MM.1S (cell line): Measurements from ENCODE around the gene RAB34.

ENCODE experiments used
- DNase-seq: peaks from one replicate; pipeline ENCODE4 v3.0.0-alpha.2; 2015
- H2AFZ ChIP-seq: fragments of 300-600 bp; sonication (generic); 2 replicates; pipeline ENCODE4 v1.6.0; 2016; ENCODE audit warnings: antibody characterized with exemption, low read length
- H3F3A ChIP-seq: fragments of 300-600 bp; sonication (generic); 2 replicates; pipeline ENCODE4 v1.6.1; 2016; ENCODE audit warnings: mild to moderate bottlenecking, antibody characterized with exemption, low read length, moderate library complexity, mixed read lengths; ENCODE audit not compliant: insufficient read depth
- H3K27ac ChIP-seq: fragments of 300-600 bp; sonication (generic); 2 replicates; pipeline ENCODE4 v1.5.1; 2016; ENCODE audit warnings: mild to moderate bottlenecking, low read length
- H3K27me3 ChIP-seq: fragments of 300-600 bp; sonication (generic); replicated peaks from 2 replicates; pipeline ENCODE4 v1.6.0; 2016; ENCODE audit warnings: low read length; ENCODE audit not compliant: insufficient read depth
- H3K36me3 ChIP-seq: fragments of 300-600 bp; sonication (generic); replicated peaks from 2 replicates; pipeline ENCODE4 v1.6.1; 2016; ENCODE audit warnings: mild to moderate bottlenecking, low read length, mixed read lengths; ENCODE audit not compliant: insufficient read depth
- H3K4me1 ChIP-seq: fragments of 300-600 bp; sonication (generic); 2 replicates; pipeline ENCODE4 v1.6.1; 2016; ENCODE audit warnings: low read length, mixed read lengths
- H3K4me2 ChIP-seq: fragments of 300-600 bp; sonication (generic); 2 replicates; pipeline ENCODE4 v1.6.0; 2016; ENCODE audit warnings: low read depth, low read length
- H3K4me3 ChIP-seq: fragments of 300-600 bp; sonication (generic); 2 replicates; pipeline ENCODE4 v1.5.1; 2016; ENCODE audit warnings: low read length, mixed read lengths
- H3K79me2 ChIP-seq: fragments of 300-600 bp; sonication (generic); 2 replicates; pipeline ENCODE4 v1.6.1; 2016; ENCODE audit warnings: mixed run types, low read length, mixed read lengths
- H3K9ac ChIP-seq: fragments of 300-600 bp; sonication (generic); 2 replicates; pipeline ENCODE4 v1.6.1; 2016; ENCODE audit warnings: low read length, mixed read lengths
- H3K9me2 ChIP-seq: fragments of 300-600 bp; sonication (generic); replicated peaks from 2 replicates; pipeline ENCODE4 v1.6.1; 2016; ENCODE audit warnings: mild to moderate bottlenecking, low read length, mixed read lengths; ENCODE audit not compliant: insufficient read depth
- H3K9me3 ChIP-seq: fragments of 300-600 bp; sonication (generic); replicated peaks from 2 replicates; pipeline ENCODE4 v1.6.1; 2016; ENCODE audit warnings: mild to moderate bottlenecking, low read length, mixed read lengths; ENCODE audit not compliant: insufficient read depth
- H4K20me1 ChIP-seq: fragments of 300-600 bp; sonication (generic); 2 replicates; pipeline ENCODE4 v1.6.1; 2016; ENCODE audit warnings: mild to moderate bottlenecking, low read length, moderate library complexity, mixed read lengths; ENCODE audit not compliant: insufficient read depth
- EZH2 ChIP-seq: fragments of 300-600 bp; sonication (generic); optimal IDR thresholded peaks from 2 replicates; pipeline ENCODE3; 2017; ENCODE audit warnings: low read depth, mild to moderate bottlenecking, antibody characterized with exemption, low read length, mixed read lengths
- EZH2phosphoT487 ChIP-seq: fragments of 300-600 bp; sonication (generic); IDR thresholded peaks from 2 replicates; pipeline ENCODE4 v1.6.1; 2018; ENCODE audit warnings: antibody characterized with exemption, low read length
- TF ChIP-seq, protein P1 (sequence below): fragments of 300-600 bp; sonication (generic); IDR thresholded peaks from 2 replicates; pipeline ENCODE4 v1.5.1; 2016; ENCODE audit warnings: antibody characterized with exemption, low read length, mixed read lengths

Gene RAB34

DNA sequence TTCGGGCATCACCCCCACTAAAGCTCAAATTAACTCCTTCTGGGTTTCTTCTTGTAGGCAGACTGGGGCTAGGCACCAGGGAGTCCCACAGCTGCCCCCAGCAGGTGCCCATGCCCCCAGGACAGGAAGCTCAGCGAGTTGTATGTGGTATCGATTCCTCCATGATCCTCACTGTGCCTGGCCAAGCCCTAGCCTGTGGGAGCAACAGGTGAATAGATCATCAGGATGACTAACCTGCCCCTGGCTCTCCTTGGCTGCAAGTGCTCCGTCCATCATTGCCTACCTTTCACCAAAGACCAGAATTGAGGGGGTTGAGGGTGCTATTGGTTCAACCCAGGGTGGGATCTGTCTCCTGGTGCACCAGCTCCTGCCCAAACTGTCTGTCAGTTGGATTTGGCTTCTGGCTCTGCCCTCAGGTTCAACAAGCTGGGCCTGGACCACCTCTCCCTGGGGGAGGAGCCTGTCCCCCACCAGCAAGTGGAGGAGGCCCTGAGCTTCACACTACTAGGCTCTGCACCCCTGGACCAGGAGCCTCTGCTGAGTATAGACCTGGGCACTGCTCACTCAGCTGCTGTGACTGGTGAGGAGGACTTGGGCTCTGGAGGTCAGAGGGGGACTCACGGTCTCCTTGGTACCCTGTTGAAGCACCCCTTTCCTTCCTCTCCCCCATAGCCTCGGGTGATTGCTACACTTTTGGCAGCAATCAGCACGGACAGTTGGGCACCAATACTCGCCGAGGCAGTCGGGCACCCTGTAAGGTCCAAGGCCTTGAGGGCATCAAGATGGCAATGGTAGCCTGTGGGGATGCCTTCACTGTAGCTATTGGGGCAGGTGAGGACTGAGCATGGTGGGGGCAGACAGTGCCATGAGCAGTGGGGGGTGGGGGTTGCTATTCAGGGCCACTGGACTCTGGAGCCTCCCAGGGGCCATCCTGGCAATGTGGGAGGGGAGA, 23.0 kb upstream of the RAB34 start:
- Histone ChIP-seq H3K4me1 (peaks cover 26% of the 10 kb centered on the region), H3K4me2 (no peak overlapping the region)

DNA sequence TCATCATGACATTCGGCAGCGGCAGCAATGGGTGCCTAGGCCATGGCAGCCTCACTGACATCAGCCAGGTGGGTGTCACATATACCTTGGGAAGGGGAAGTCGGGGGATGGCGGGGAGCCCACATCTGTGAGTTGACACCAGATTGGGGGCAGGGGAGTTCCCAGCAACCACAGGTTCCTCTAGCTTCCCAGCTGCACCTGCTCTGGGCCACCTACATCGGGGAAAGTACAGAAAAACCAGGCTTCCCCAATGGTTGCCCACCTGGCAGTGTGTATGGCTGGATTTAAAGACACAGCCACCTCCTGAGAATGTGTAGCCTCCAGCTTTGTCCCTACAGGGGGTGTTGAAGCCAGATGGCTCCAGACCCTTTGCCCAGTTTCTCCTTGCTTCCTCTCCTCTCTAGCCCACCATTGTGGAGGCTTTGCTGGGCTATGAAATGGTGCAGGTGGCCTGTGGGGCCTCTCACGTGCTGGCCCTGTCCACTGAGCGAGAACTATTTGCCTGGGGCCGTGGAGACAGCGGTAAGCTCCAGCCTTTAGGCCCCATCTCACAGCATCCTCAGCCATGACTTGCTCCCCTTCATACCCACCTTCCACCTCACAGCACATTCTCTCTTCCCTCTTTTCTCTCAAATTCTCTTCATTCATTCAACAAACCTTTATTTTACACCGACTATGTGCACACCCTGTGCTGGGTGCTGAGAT, 21.2 kb upstream of the RAB34 start:
- Histone ChIP-seq H3K4me1 (peaks cover 23% of the 10 kb centered on the region), H3K4me3 (no peak overlapping the region)

More for the DNA sequence above, 23.0 kb upstream of the RAB34 start:
- Histone ChIP-seq H3K27me3 (no peaks in the 10 kb centered on the region), H3F3A (peaks cover 11% of the 10 kb centered on the region), H3K9ac (no peak overlapping the region), H2AFZ (no peak overlapping the region), H3K9me2 (no peaks in the 10 kb centered on the region), H3K79me2 (peaks cover 16% of the 10 kb centered on the region), H3K4me3 (no peak overlapping the region), H3K9me3 (no peaks in the 10 kb centered on the region), H4K20me1 (no peaks in the 10 kb centered on the region), H3K36me3 (no peaks in the 10 kb centered on the region), H3K27ac (no peak overlapping the region)
- no peak for DNase-seq
- TF ChIP-seq EZH2 (no peak), EZH2phosphoT487 (no peak)
- TF ChIP-seq, protein P1, sequence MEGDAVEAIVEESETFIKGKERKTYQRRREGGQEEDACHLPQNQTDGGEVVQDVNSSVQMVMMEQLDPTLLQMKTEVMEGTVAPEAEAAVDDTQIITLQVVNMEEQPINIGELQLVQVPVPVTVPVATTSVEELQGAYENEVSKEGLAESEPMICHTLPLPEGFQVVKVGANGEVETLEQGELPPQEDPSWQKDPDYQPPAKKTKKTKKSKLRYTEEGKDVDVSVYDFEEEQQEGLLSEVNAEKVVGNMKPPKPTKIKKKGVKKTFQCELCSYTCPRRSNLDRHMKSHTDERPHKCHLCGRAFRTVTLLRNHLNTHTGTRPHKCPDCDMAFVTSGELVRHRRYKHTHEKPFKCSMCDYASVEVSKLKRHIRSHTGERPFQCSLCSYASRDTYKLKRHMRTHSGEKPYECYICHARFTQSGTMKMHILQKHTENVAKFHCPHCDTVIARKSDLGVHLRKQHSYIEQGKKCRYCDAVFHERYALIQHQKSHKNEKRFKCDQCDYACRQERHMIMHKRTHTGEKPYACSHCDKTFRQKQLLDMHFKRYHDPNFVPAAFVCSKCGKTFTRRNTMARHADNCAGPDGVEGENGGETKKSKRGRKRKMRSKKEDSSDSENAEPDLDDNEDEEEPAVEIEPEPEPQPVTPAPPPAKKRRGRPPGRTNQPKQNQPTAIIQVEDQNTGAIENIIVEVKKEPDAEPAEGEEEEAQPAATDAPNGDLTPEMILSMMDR: no peak

DNA sequence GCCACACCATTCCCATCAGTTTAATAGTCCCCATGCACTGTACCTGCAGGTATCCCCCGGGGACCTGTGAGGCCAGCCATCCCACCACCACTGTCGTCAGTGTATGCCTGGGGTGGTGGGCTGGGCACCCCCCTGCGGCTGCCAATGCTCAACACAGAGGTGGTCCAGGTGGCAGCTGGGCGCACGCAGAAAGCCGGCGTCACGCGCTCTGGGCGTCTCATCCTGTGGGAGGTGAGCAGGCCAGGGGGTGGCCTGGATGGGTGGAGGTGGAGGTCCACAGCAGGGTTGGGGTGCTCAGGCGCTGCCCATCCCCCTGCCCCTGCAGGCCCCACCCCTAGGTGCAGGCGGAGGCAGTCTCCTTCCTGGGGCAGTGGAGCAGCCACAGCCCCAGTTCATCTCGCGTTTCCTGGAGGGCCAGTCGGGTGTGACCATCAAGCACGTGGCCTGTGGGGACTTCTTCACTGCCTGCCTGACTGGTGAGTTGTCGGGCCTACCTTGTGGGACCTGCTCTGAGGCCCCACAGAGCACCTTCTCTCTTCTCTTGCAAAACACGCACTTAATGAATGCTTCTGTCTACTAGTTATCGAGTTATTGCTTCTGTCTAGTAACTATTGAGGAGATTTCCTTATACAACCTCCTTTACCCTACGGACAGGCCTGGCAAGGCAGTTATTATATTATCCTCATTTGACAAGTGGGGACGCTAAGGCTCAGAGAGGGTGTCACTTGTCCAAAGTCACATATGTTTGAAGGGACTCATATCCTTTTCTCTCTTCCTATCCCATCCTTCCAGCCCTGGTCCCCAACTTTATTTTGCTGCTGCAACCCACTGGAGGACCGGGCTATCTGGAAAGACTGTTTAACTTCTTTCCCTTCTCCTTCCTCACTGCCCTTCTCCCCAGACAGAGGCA, 20.4 kb upstream of the RAB34 start:
- no peaks in the 10 kb centered on the region for H3K79me2 ChIP-seq
- TF ChIP-seq, protein P1: no peak
- no peak for TF ChIP-seq EZH2
- no peak for TF ChIP-seq EZH2phosphoT487
- no peaks in the 10 kb centered on the region for H4K20me1 ChIP-seq
- H3K4me3 ChIP-seq: no peak overlapping the region
- no peak for DNase-seq
- H3K4me1 ChIP-seq: peaks cover 23% of the 10 kb centered on the region
- peaks cover 1% of the 10 kb centered on the region; the same call in 1 of the 2 replicates for H3F3A ChIP-seq
- H3K9ac ChIP-seq: no peak overlapping the region
- H3K9me2 ChIP-seq: no peaks in the 10 kb centered on the region
- H3K36me3 ChIP-seq: no peaks in the 10 kb centered on the region
- no peak overlapping the region for H3K4me2 ChIP-seq
- no peak overlapping the region for H2AFZ ChIP-seq
- H3K9me3 ChIP-seq: no peaks in the 10 kb centered on the region
- H3K27me3 ChIP-seq: no peaks in the 10 kb centered on the region
- H3K27ac ChIP-seq: no peak overlapping the region

More for the DNA sequence above, 21.2 kb upstream of the RAB34 start:
- Histone ChIP-seq H3K36me3 (no peaks in the 10 kb centered on the region), H3K9ac (no peak overlapping the region), H3F3A (peaks cover 8% of the 10 kb centered on the region), H3K27ac (no peak overlapping the region), H3K79me2 (no peaks in the 10 kb centered on the region), H3K9me2 (no peaks in the 10 kb centered on the region), H3K9me3 (no peaks in the 10 kb centered on the region), H2AFZ (no peak overlapping the region), H3K27me3 (no peaks in the 10 kb centered on the region), H3K4me2 (no peak overlapping the region), H4K20me1 (no peaks in the 10 kb centered on the region)
- peak; percentile 40 for DNase-seq
- TF ChIP-seq, protein P1: no peak
